GM23248 (cell line): Measurements from ENCODE around the gene CTNND2. TPM values are rescaled to one million over a fixed set of nuclear protein-coding genes. Genes with fewer than 3 reads are reported as not detected.
A peak's percentile ranks its signal among the peaks of the same experiment; 100 is the strongest.

ENCODE experiments used
- DNase-seq: peaks from one replicate; pipeline ENCODE4 v3.0.0-alpha.2; 2015
- H2AFZ ChIP-seq: fragments of 200-600 bp; sonication (generic); 2 replicates; pipeline ENCODE4 v1.6.1; 2016; ENCODE audit warnings: antibody characterized with exemption
- H3F3A ChIP-seq: fragments of 200-600 bp; sonication (generic); 2 replicates; pipeline ENCODE4 v1.6.1; 2016; ENCODE audit warnings: mild to moderate bottlenecking, antibody characterized with exemption, mixed run types; ENCODE audit not compliant: insufficient read depth
- H3K27ac ChIP-seq: fragments of 200-600 bp; sonication (generic); 2 replicates; pipeline ENCODE4 v1.5.1; 2016; ENCODE audit warnings: mild to moderate bottlenecking
- H3K27me3 ChIP-seq: fragments of 200-600 bp; sonication (generic); replicated peaks from 2 replicates; pipeline ENCODE4 v1.6.1; 2016; ENCODE audit warnings: mild to moderate bottlenecking; ENCODE audit not compliant: insufficient read depth
- H3K36me3 ChIP-seq: fragments of 200-600 bp; sonication (generic); 2 replicates; pipeline ENCODE4 v1.6.1; 2016; ENCODE audit warnings: low read depth, mild to moderate bottlenecking
- H3K4me1 ChIP-seq: fragments of 200-600 bp; sonication (generic); 2 replicates; pipeline ENCODE4 v1.6.1; 2016; ENCODE audit warnings: mild to moderate bottlenecking; ENCODE audit not compliant: insufficient read depth
- H3K4me2 ChIP-seq: fragments of 200-600 bp; sonication (generic); one replicate; pipeline ENCODE4 v1.6.1; 2016; ENCODE audit warnings: mild to moderate bottlenecking; ENCODE audit not compliant: unreplicated experiment
- H3K4me3 ChIP-seq: fragments of 200-600 bp; sonication (generic); 2 replicates; pipeline ENCODE4 v1.5.1; 2016; ENCODE audit warnings: mild to moderate bottlenecking
- H3K79me2 ChIP-seq: fragments of 200-600 bp; sonication (generic); 2 replicates; pipeline ENCODE4 v1.6.1; 2016; ENCODE audit warnings: mild to moderate bottlenecking; ENCODE audit not compliant: insufficient read depth
- H3K9ac ChIP-seq: fragments of 200-600 bp; sonication (generic); 2 replicates; pipeline ENCODE4 v1.6.1; 2016; ENCODE audit warnings: mild to moderate bottlenecking
- H3K9me2 ChIP-seq: fragments of 200-600 bp; sonication (generic); 2 replicates; pipeline ENCODE4 v1.6.1; 2016; ENCODE audit warnings: mixed run types, mild to moderate bottlenecking, moderate library complexity; ENCODE audit not compliant: insufficient read depth
- H3K9me3 ChIP-seq: fragments of 200-600 bp; sonication (generic); one replicate; pipeline ENCODE4 v1.6.1; 2017; ENCODE audit warnings: low read depth
- H4K20me1 ChIP-seq: fragments of 200-600 bp; sonication (generic); 2 replicates; pipeline ENCODE4 v1.6.0; 2016; ENCODE audit not compliant: insufficient read depth
- EZH2 ChIP-seq: fragments of 200-600 bp; sonication (generic); IDR thresholded peaks from 2 replicates; pipeline ENCODE4 v1.6.1; 2018; ENCODE audit warnings: antibody characterized with exemption, mild to moderate bottlenecking; ENCODE audit not compliant: insufficient read depth, poor library complexity, severe bottlenecking
- EZH2phosphoT487 ChIP-seq: fragments of 200-600 bp; sonication (generic); IDR thresholded peaks from 2 replicates; pipeline ENCODE4 v1.6.1; 2018; ENCODE audit warnings: antibody characterized with exemption, moderate library complexity, mild to moderate bottlenecking, low read depth; ENCODE audit not compliant: insufficient read depth
- WGBS, 2 experiments: methylation state at CpG; one replicate each; pipeline ENCODE4 v1.1.6; 2015 to 2017; ENCODE audit warnings: low lambda C conversion rate in 2 of 2, low coverage in 1 of 2; ENCODE audit errors: missing lambda C conversion rate in 2 of 2; 5-methylcytosine and 5-hydroxymethylcytosine counted together
- in situ Hi-C: fragments of 300-500 bp; cut with MboI; formaldehyde crosslinking; loops from 2 replicates; pipeline ENCODE4 v1.15.0; 2020
- polyA plus RNA-seq: library from polyadenylated mRNA; unstranded; fragments of >200 nt; fragmentation: Nextera tagmentation; extraction: Ambion mirVana; gene quantifications from 2 replicates; pipeline ENCODE4 v1.2.1, GENCODE V29; 2016
- total RNA-seq: library from RNA; depleted of rRNA; stranded (reverse); fragments of >200 nt; shearing (Covaris generic); gene quantifications from 2 replicates; pipeline ENCODE4 v1.2.3, GENCODE V29; 2014

Gene CTNND2
- total and polyA plus RNA-seq, 2 experiments from 2014 or later: not detected

DNA sequence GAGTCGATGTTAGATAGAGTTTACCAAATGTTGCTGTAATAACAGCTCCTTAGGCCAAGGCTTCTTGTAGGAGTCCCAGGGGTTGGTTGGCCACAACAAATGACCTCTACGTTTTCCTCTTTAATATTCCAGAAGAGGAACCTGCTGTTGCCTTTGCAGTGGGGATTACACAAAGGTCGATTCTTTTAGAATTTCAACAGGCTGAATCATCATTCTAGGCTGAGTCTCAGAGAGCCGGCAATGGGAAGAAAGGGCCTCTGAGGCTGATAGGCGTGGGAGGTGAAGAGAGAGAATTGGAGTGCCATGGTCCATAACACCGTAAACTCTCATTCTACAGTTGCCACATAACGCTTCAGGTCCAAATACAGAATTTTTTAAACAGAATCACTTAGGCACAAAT, 737.3 kb downstream of the CTNND2 start:
- no peak overlapping the region for H3K4me3 ChIP-seq
- H3K9ac ChIP-seq: no peak overlapping the region
- no peaks in the 10 kb centered on the region for H4K20me1 ChIP-seq
- DNase-seq: peak; percentile 23
- no peak overlapping the region for H3K27ac ChIP-seq
- 39 to 40% methylated on average over 7 of the region's 7 CpGs for WGBS, 2 experiments
- H3K4me1 ChIP-seq: no peaks in the 10 kb centered on the region
- H3K36me3 ChIP-seq: no peaks in the 10 kb centered on the region
- TF ChIP-seq EZH2phosphoT487 (no peak), EZH2 (no peak)
- no peaks in the 10 kb centered on the region for H3F3A ChIP-seq
- no peak overlapping the region for H2AFZ ChIP-seq
- H3K9me2 ChIP-seq: no peaks in the 10 kb centered on the region
- no peaks in the 10 kb centered on the region for H3K27me3 ChIP-seq
- no peaks in the 10 kb centered on the region for H3K79me2 ChIP-seq
- H3K4me2 ChIP-seq: no peak overlapping the region
- in situ Hi-C loops: no loop called here
- H3K9me3 ChIP-seq: no peaks in the 10 kb centered on the region

DNA sequence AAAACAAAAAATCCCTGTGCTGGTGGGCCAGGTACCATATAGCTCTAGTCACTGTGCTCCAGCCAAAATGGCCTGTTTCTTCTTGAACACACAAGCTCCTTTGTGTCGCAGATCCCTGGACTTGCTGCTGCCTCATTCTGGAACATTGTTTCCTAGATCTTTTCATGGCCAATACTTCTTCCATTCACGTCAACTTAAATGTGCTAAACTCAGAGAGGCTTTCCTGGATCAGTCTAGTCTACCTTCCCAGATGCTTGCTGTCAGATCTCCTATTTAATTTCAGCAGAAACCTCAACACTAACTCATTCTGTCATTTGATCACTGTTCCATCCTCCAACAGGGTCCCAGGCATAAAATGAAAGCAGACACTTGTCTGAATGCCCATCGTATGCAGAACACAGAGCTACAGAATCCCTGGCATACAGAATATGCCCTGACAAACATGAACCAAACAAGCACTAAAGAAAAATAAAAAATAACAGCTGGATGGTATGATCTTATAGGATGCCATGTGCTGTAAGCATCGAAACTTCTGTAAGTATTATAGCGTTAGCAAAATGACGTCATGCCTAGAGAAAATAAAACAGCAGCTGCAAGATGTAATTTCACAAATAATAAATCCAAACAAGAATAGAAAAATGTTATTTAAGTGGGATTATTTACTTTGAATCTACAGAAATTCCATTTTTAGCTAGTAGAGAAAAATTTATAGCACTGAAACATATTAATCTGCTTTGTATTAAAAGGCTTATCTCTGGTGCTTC, 739.5 kb downstream of the CTNND2 start:
- Histone ChIP-seq H3K9me2 (no peaks in the 10 kb centered on the region), H3K27ac (no peak overlapping the region), H3K36me3 (no peaks in the 10 kb centered on the region), H3K4me3 (no peak overlapping the region), H3K27me3 (no peaks in the 10 kb centered on the region), H3K4me1 (no peaks in the 10 kb centered on the region), H3K4me2 (no peak overlapping the region), H3K79me2 (no peaks in the 10 kb centered on the region), H2AFZ (no peak overlapping the region), H3K9ac (no peak overlapping the region), H4K20me1 (no peaks in the 10 kb centered on the region), H3F3A (no peaks in the 10 kb centered on the region), H3K9me3 (no peaks in the 10 kb centered on the region)
- no peak for DNase-seq
- 12 to 13% methylated on average over 6 of the region's 6 CpGs for WGBS, 2 experiments
- TF ChIP-seq EZH2phosphoT487 (no peak), EZH2 (no peak)
- in situ Hi-C loops: no loop called here

DNA sequence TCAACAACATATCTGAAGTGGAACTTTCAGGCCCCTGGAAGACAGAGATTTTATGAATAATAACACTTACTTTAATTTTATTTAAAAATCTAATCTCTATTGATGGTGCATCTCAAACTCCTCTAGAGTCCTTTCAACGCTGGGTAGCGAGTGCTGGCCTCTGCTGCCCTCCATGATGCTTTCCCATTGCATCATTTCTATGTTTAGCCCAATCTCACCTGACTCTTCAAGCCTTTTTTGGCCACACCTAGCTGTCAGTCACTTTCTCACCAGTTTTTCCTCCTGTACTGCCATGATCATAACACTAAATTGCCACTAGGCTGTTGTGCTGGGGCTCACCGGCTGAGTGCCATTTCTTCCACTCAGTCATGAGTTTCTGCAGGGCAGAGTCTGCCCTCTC, 747.1 kb downstream of the CTNND2 start:
- no peak overlapping the region for H2AFZ ChIP-seq
- H3K27ac ChIP-seq: no peak overlapping the region
- H3K4me3 ChIP-seq: no peak overlapping the region
- H3F3A ChIP-seq: no peaks in the 10 kb centered on the region
- H3K27me3 ChIP-seq: peaks cover 4% of the 10 kb centered on the region; the same call in 1 of the 2 replicates
- no peaks in the 10 kb centered on the region for H3K9me2 ChIP-seq
- no peaks in the 10 kb centered on the region for H3K79me2 ChIP-seq
- in situ Hi-C loops: no loop called here
- H4K20me1 ChIP-seq: no peaks in the 10 kb centered on the region
- no peak for TF ChIP-seq EZH2phosphoT487
- TF ChIP-seq EZH2: no peak
- H3K9me3 ChIP-seq: no peaks in the 10 kb centered on the region
- H3K36me3 ChIP-seq: no peaks in the 10 kb centered on the region
- H3K4me2 ChIP-seq: no peak overlapping the region
- DNase-seq: no peak
- no peaks in the 10 kb centered on the region for H3K4me1 ChIP-seq
- H3K9ac ChIP-seq: no peak overlapping the region
- 19 to 33% methylated on average over 3 of the region's 3 CpGs for WGBS, 2 experiments

DNA sequence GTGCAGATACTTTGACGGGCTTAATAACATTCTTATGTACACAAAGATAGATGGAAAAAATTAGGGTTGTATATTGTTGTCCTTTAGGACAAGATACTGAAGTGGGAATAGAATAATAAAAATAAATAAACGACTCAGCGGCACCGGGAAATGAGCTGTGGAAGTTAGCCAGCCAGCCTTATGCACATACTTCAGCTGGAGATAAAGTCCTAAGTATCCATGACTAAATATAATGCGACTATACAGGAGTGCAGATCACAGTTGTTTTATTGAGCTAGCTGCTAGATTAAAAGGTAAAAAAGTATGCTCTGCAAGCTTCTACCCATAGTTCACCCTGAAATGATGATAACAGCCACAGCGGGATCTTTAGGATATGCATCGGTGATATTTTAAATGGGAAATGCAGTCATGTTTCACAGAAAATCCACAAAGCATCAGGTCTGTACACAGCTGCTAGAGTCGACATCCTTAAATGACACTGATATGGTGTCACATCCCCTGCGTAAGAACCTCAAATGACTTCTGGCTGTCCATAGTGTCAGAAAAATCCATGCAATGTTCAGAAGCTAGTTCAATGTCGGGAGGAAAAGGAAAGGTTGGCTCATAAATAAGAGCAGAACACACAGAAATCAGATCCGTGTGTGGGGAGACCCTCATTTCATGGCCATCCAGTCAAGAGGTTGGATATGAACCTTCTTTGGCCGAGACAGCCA, 750.4 kb downstream of the CTNND2 start:
- DNase-seq: no peak
- Histone ChIP-seq H3K27me3 (peaks cover 9% of the 10 kb centered on the region), H3F3A (no peaks in the 10 kb centered on the region), H3K4me1 (no peaks in the 10 kb centered on the region), H3K36me3 (no peaks in the 10 kb centered on the region), H3K9me3 (no peaks in the 10 kb centered on the region), H3K79me2 (no peaks in the 10 kb centered on the region), H4K20me1 (no peaks in the 10 kb centered on the region), H2AFZ (no peak overlapping the region), H3K4me2 (no peak overlapping the region), H3K4me3 (no peak overlapping the region), H3K9ac (no peak overlapping the region), H3K27ac (no peak overlapping the region), H3K9me2 (no peaks in the 10 kb centered on the region)
- in situ Hi-C loops: no loop called here
- no peak for TF ChIP-seq EZH2phosphoT487
- no peak for TF ChIP-seq EZH2
- 27 to 31% methylated on average over 12 of the region's 12 CpGs for WGBS, 2 experiments
